Trophoblast cell (in vitro differentiated cells and primary cell): Measurements from ENCODE around the gene AHI1.

Experiments
- DNase-seq, 2 donors: peaks; one replicate each; pipeline ENCODE4 v3.0.0-alpha.2; 2016
- H2AFZ ChIP-seq: 2 replicates; pipeline ENCODE4 v1.6.1; 2013; ENCODE audit warnings: low read length, moderate library complexity, mild to moderate bottlenecking; ENCODE audit not compliant: insufficient read depth, poor library complexity
- H2AK5ac ChIP-seq: 2 replicates; pipeline ENCODE4 v1.6.1; 2013; ENCODE audit warnings: mild to moderate bottlenecking, low read length
- H2BK120ac ChIP-seq: 2 replicates; pipeline ENCODE4 v1.6.1; 2013; ENCODE audit warnings: low read length, mild to moderate bottlenecking, moderate library complexity; ENCODE audit not compliant: insufficient read depth, poor library complexity
- H2BK12ac ChIP-seq: 2 replicates; pipeline ENCODE4 v1.6.1; 2013; ENCODE audit warnings: mild to moderate bottlenecking, low read length, moderate library complexity
- H2BK5ac ChIP-seq: 2 replicates; pipeline ENCODE4 v1.6.1; 2013; ENCODE audit warnings: low read length, low read depth, moderate library complexity, mild to moderate bottlenecking; ENCODE audit not compliant: poor library complexity
- H3K14ac ChIP-seq: 2 replicates; pipeline ENCODE4 v1.6.1; 2013; ENCODE audit warnings: mild to moderate bottlenecking, low read length
- H3K18ac ChIP-seq: 2 replicates; pipeline ENCODE4 v1.6.1; 2013; ENCODE audit warnings: mild to moderate bottlenecking, low read length
- H3K23ac ChIP-seq: 2 replicates; pipeline ENCODE4 v1.6.1; 2013; ENCODE audit warnings: low read length
- H3K27ac ChIP-seq: 2 replicates; pipeline ENCODE4 v1.5.1; 2013; ENCODE audit warnings: low read depth, mild to moderate bottlenecking, inconsistent platforms, low read length, moderate library complexity
- H3K27me3 ChIP-seq: 2 replicates; pipeline ENCODE4 v1.6.1; 2013; ENCODE audit warnings: inconsistent platforms, mild to moderate bottlenecking, low read length, moderate library complexity; ENCODE audit not compliant: insufficient read depth
- H3K36me3 ChIP-seq, 2 experiments: 1 replicate in 1 of 2; 2 replicates in 1 of 2; pipeline ENCODE4 v1.6.1; 2013; ENCODE audit warnings: low read length in 2 of 2, mild to moderate bottlenecking in 2 of 2, moderate library complexity in 1 of 2; ENCODE audit not compliant: insufficient read depth in 2 of 2, control insufficient read depth in 1 of 2
- H3K4ac ChIP-seq: 2 replicates; pipeline ENCODE4 v1.6.1; 2013; ENCODE audit warnings: low read depth, mild to moderate bottlenecking, low read length, moderate library complexity
- H3K4me1 ChIP-seq, 2 experiments: 1 replicate in 1 of 2; 2 replicates in 1 of 2; pipeline ENCODE4 v1.6.1; 2013; ENCODE audit warnings: low read length in 2 of 2, mild to moderate bottlenecking in 2 of 2, moderate library complexity in 1 of 2; ENCODE audit not compliant: insufficient read depth in 2 of 2, control insufficient read depth in 1 of 2
- H3K4me2 ChIP-seq: 2 replicates; pipeline ENCODE4 v1.6.1; 2013; ENCODE audit warnings: inconsistent platforms, mild to moderate bottlenecking, low read length, moderate library complexity
- H3K4me3 ChIP-seq: 2 replicates; pipeline ENCODE4 v1.5.1; 2013; ENCODE audit warnings: mild to moderate bottlenecking, low read depth, low read length, inconsistent platforms
- H3K79me1 ChIP-seq: one replicate; pipeline ENCODE4 v1.6.1; 2013; ENCODE audit warnings: low read length
- H3K79me2 ChIP-seq: 2 replicates; pipeline ENCODE4 v1.6.1; 2013; ENCODE audit warnings: low read length, mild to moderate bottlenecking; ENCODE audit not compliant: control insufficient read depth, insufficient read depth, poor library complexity
- H3K9ac ChIP-seq: 2 replicates; pipeline ENCODE4 v1.6.1; 2013; ENCODE audit warnings: mild to moderate bottlenecking, low read length
- H3K9me3 ChIP-seq: 2 replicates; pipeline ENCODE4 v1.6.1; 2013; ENCODE audit warnings: low read depth, mild to moderate bottlenecking, control low read depth, inconsistent platforms, low read length; ENCODE audit not compliant: insufficient read depth
- H4K12ac ChIP-seq: 2 replicates; pipeline ENCODE4 v1.6.1; 2013; ENCODE audit warnings: low read depth, mild to moderate bottlenecking, low read length, moderate library complexity
- H4K8ac ChIP-seq: 2 replicates; pipeline ENCODE4 v1.6.1; 2013; ENCODE audit warnings: low read depth, mild to moderate bottlenecking, low read length, moderate library complexity
- H4K91ac ChIP-seq: one replicate; pipeline ENCODE4 v1.6.1; 2013; ENCODE audit warnings: low read depth, mild to moderate bottlenecking, low read length, moderate library complexity
- WGBS: extraction: QIAGEN DNeasy Blood & Tissue Kit; methylation state at CpG from one replicate; pipeline ENCODE4 v1.1.7; 2013; ENCODE audit warnings: missing lambda C conversion rate; ENCODE audit not compliant: insufficient read length, insufficient coverage; ENCODE audit errors: extremely low coverage; 5-methylcytosine and 5-hydroxymethylcytosine counted together

AHI1 gene

GRCh38 chr6:135505648-135506047 is 8.1 kb upstream of the AHI1 start:
- Histone ChIP-seq H3K27ac (no peak overlapping the region), H3K14ac (no peak overlapping the region), H2BK120ac (no peak overlapping the region), H3K18ac (no peak overlapping the region), H4K8ac (no peak overlapping the region), H3K4me2 (no peak overlapping the region), H3K4me1 (no peaks in the 10 kb centered on the region), H3K4ac (no peak overlapping the region), H3K9ac (no peak overlapping the region), H2BK12ac (no peak overlapping the region), H3K36me3 (no peaks in the 10 kb centered on the region), H4K91ac (no peak overlapping the region), H3K4me3 (no peak overlapping the region), H3K23ac (no peak overlapping the region), H2AK5ac (no peak overlapping the region), H3K79me1 (no peaks in the 10 kb centered on the region), H3K9me3 (no peaks in the 10 kb centered on the region), H3K27me3 (no peaks in the 10 kb centered on the region), H3K79me2 (no peaks in the 10 kb centered on the region), H2AFZ (no peak overlapping the region), H2BK5ac (no peak overlapping the region), H4K12ac (no peak overlapping the region)
- WGBS = no CpG with 5 or more reads among the region's 1 CpG
- no peak for DNase-seq

GRCh38 chr6:135505222-135505621 is 7.7 kb upstream of the AHI1 start:
- Histone ChIP-seq H3K9ac (no peak overlapping the region), H3K4me3 (no peak overlapping the region), H3K14ac (no peak overlapping the region), H3K36me3 (no peaks in the 10 kb centered on the region), H3K9me3 (no peaks in the 10 kb centered on the region), H3K4ac (no peak overlapping the region), H4K12ac (no peak overlapping the region), H2AFZ (no peak overlapping the region), H2AK5ac (no peak overlapping the region), H2BK5ac (no peak overlapping the region), H3K79me1 (no peaks in the 10 kb centered on the region), H3K23ac (no peak overlapping the region), H3K27me3 (no peaks in the 10 kb centered on the region), H2BK120ac (no peak overlapping the region), H4K8ac (no peak overlapping the region), H3K4me2 (no peak overlapping the region), H4K91ac (no peak overlapping the region), H2BK12ac (no peak overlapping the region), H3K4me1 (no peaks in the 10 kb centered on the region), H3K27ac (no peak overlapping the region), H3K79me2 (no peaks in the 10 kb centered on the region), H3K18ac (no peak overlapping the region)
- no peak for DNase-seq
- no CpG with 5 or more reads among the region's 3 CpGs for WGBS

- H3K4ac ChIP-seq = no peak overlapping the region
- no peaks in the 10 kb centered on the region for H3K36me3 ChIP-seq
- H3K4me3 ChIP-seq = no peak overlapping the region
- no peak overlapping the region for H3K18ac ChIP-seq
- H3K9me3 ChIP-seq = no peaks in the 10 kb centered on the region
- H4K8ac ChIP-seq = no peak overlapping the region
- H3K4me2 ChIP-seq = no peak overlapping the region
- no peak overlapping the region for H4K12ac ChIP-seq
- H3K79me1 ChIP-seq = no peaks in the 10 kb centered on the region
- WGBS = 100% methylated on average over 1 of the region's 3 CpGs
- no peaks in the 10 kb centered on the region for H3K27me3 ChIP-seq
- no peak overlapping the region for H3K27ac ChIP-seq
- no peak overlapping the region for H3K14ac ChIP-seq
- no peak overlapping the region for H2BK120ac ChIP-seq
- H3K79me2 ChIP-seq = no peaks in the 10 kb centered on the region
- no peak for DNase-seq
- H2BK5ac ChIP-seq = no peak overlapping the region
- no peak overlapping the region for H3K9ac ChIP-seq
- H2AFZ ChIP-seq = no peak overlapping the region
- no peak overlapping the region for H4K91ac ChIP-seq
- H2AK5ac ChIP-seq = no peak overlapping the region
- H3K23ac ChIP-seq = no peak overlapping the region
- H2BK12ac ChIP-seq = no peak overlapping the region
- H3K4me1 ChIP-seq = no peaks in the 10 kb centered on the region
These were observed 7.2 kb upstream of the AHI1 start for GRCh38 chr6:135504734-135505133.

- Histone ChIP-seq H3K27me3 (no peaks in the 10 kb centered on the region), H2BK5ac (no peak overlapping the region), H3K23ac (no peak overlapping the region), H2BK12ac (no peak overlapping the region), H3K9me3 (no peaks in the 10 kb centered on the region), H2AFZ (no peak overlapping the region), H3K9ac (no peak overlapping the region), H4K12ac (no peak overlapping the region), H3K4ac (no peak overlapping the region), H3K18ac (no peak overlapping the region), H4K91ac (no peak overlapping the region), H2AK5ac (no peak overlapping the region), H3K4me2 (no peak overlapping the region), H2BK120ac (no peak overlapping the region), H3K4me3 (no peak overlapping the region), H3K4me1 (no peaks in the 10 kb centered on the region), H3K27ac (no peak overlapping the region), H4K8ac (no peak overlapping the region), H3K36me3 (no peaks in the 10 kb centered on the region), H3K79me1 (no peaks in the 10 kb centered on the region), H3K14ac (no peak overlapping the region), H3K79me2 (no peaks in the 10 kb centered on the region)
- WGBS = no CpG with 5 or more reads among the region's 6 CpGs
- DNase-seq = peak in 1 of 2 donors; percentile 8
These were observed 6.3 kb upstream of the AHI1 start for GRCh38 chr6:135503703-135504475.
